H9 (cell line): ENCODE results near the gene THEMIS. TPM values are rescaled to one million over a fixed set of nuclear protein-coding genes. Genes with fewer than 3 reads are reported as not detected.

Experiments used
- DNase-seq: peaks from one replicate; pipeline ENCODE4 v3.0.0-alpha.2; 2017
- H2AFZ ChIP-seq: one replicate; pipeline ENCODE4 v1.6.1; 2013; ENCODE audit warnings: mild to moderate bottlenecking, low read length, control low read depth, moderate library complexity
- H2AK5ac ChIP-seq: 2 replicates; pipeline ENCODE4 v1.6.1; 2013; ENCODE audit warnings: low read length, control low read depth, mixed read lengths; ENCODE audit not compliant: insufficient read length
- H2BK120ac ChIP-seq: one replicate; pipeline ENCODE4 v1.6.1; 2013; ENCODE audit warnings: low read depth, mild to moderate bottlenecking, low read length, control low read depth, inconsistent platforms; ENCODE audit not compliant: poor library complexity, severe bottlenecking
- H2BK12ac ChIP-seq: 2 replicates; pipeline ENCODE4 v1.6.1; 2013; ENCODE audit warnings: low read length, control low read depth, mixed read lengths, low read depth; ENCODE audit not compliant: insufficient read length
- H2BK15ac ChIP-seq: 2 replicates; pipeline ENCODE4 v1.6.1; 2013; ENCODE audit warnings: low read depth, low read length, control low read depth
- H2BK20ac ChIP-seq: one replicate; pipeline ENCODE4 v1.6.1; 2013; ENCODE audit warnings: low read depth, mild to moderate bottlenecking, low read length, control low read depth, inconsistent platforms; ENCODE audit not compliant: poor library complexity, severe bottlenecking
- H2BK5ac ChIP-seq: 2 replicates; pipeline ENCODE4 v1.6.1; 2013; ENCODE audit warnings: low read length, control low read depth, mixed read lengths; ENCODE audit not compliant: insufficient read length
- H3K14ac ChIP-seq: 2 replicates; pipeline ENCODE4 v1.6.1; 2013; ENCODE audit warnings: low read length, control low read depth; ENCODE audit not compliant: insufficient read depth
- H3K18ac ChIP-seq: 2 replicates; pipeline ENCODE4 v1.6.1; 2013; ENCODE audit warnings: low read depth, mild to moderate bottlenecking, mixed read lengths, low read length, control low read depth; ENCODE audit not compliant: insufficient read length
- H3K23ac ChIP-seq: 2 replicates; pipeline ENCODE4 v1.6.1; 2013; ENCODE audit warnings: low read length, control low read depth, mixed read lengths, low read depth; ENCODE audit not compliant: insufficient read length
- H3K23me2 ChIP-seq: 2 replicates; pipeline ENCODE4 v1.6.1; 2013; ENCODE audit warnings: low read depth, mild to moderate bottlenecking, mixed read lengths, low read length, control low read depth; ENCODE audit not compliant: insufficient read length, poor library complexity, severe bottlenecking
- H3K27ac ChIP-seq: 2 replicates; pipeline ENCODE4 v1.5.1; 2013; ENCODE audit warnings: low read length, control low read depth, mixed read lengths, low read depth; ENCODE audit not compliant: insufficient read length
- H3K27me3 ChIP-seq: 2 replicates; pipeline ENCODE4 v1.6.1; 2013; ENCODE audit warnings: low read length, control low read depth, inconsistent platforms; ENCODE audit not compliant: insufficient read depth
- H3K4ac ChIP-seq: 2 replicates; pipeline ENCODE4 v1.6.1; 2013; ENCODE audit warnings: low read depth, mild to moderate bottlenecking, control low read depth, inconsistent platforms, low read length, moderate library complexity
- H3K4me1 ChIP-seq: 2 replicates; pipeline ENCODE4 v1.6.1; 2013; ENCODE audit warnings: low read length, control low read depth, inconsistent platforms; ENCODE audit not compliant: insufficient read depth
- H3K4me2 ChIP-seq: 2 replicates; pipeline ENCODE4 v1.6.1; 2013; ENCODE audit warnings: low read length, control low read depth, mixed read lengths; ENCODE audit not compliant: insufficient read length, insufficient read depth
- H3K56ac ChIP-seq: 2 replicates; pipeline ENCODE4 v1.6.1; 2013; ENCODE audit warnings: low read depth, mild to moderate bottlenecking, mixed read lengths, low read length, control low read depth; ENCODE audit not compliant: insufficient read length
- H3K79me1 ChIP-seq: 2 replicates; pipeline ENCODE4 v1.6.1; 2013; ENCODE audit warnings: low read depth, mild to moderate bottlenecking, moderate library complexity, low read length, control low read depth, inconsistent platforms; ENCODE audit not compliant: insufficient read depth, poor library complexity, severe bottlenecking
- H3K79me2 ChIP-seq: 2 replicates; pipeline ENCODE4 v1.6.1; 2013; ENCODE audit warnings: low read length, control low read depth, inconsistent platforms; ENCODE audit not compliant: insufficient read depth
- H3K9ac ChIP-seq: 2 replicates; pipeline ENCODE4 v1.6.1; 2013; ENCODE audit warnings: low read length, control low read depth, mixed read lengths; ENCODE audit not compliant: insufficient read length; ENCODE audit errors: extremely low read depth
- H3K9me3 ChIP-seq: one replicate; pipeline ENCODE4 v1.6.1; 2013; ENCODE audit warnings: low read depth, low read length, inconsistent platforms; ENCODE audit not compliant: control insufficient read depth
- H3T11ph ChIP-seq: one replicate; pipeline ENCODE4 v1.6.1; 2013; ENCODE audit warnings: mild to moderate bottlenecking, low read length, control low read depth, inconsistent platforms
- H4K20me1 ChIP-seq: one replicate; pipeline ENCODE4 v1.6.1; 2013; ENCODE audit not compliant: control insufficient read depth, insufficient read length, insufficient read depth
- H4K5ac ChIP-seq: 2 replicates; pipeline ENCODE4 v1.6.1; 2013; ENCODE audit warnings: low read depth, mild to moderate bottlenecking, mixed read lengths, low read length, control low read depth; ENCODE audit not compliant: insufficient read length
- H4K8ac ChIP-seq: replicated peaks from 2 replicates; pipeline ENCODE4 v1.6.1; 2013; ENCODE audit warnings: low read length, control low read depth, mixed read lengths, low read depth; ENCODE audit not compliant: insufficient read length
- H4K91ac ChIP-seq: 2 replicates; pipeline ENCODE4 v1.6.1; 2013; ENCODE audit warnings: low read depth, mild to moderate bottlenecking, moderate library complexity, mixed read lengths, low read length, control low read depth; ENCODE audit not compliant: insufficient read length
- H3K27ac Mint-ChIP-seq, 3 experiments: 2 replicates in 2 of 3; 3 replicates in 1 of 3; pipeline ENCODE4 v1.8.0; 2020 to 2021; ENCODE audit warnings: mixed read lengths in 3 of 3, mild to moderate bottlenecking in 1 of 3, moderate library complexity in 1 of 3
- H3K27me3 Mint-ChIP-seq: 2 replicates; pipeline ENCODE4 v1.8.0; 2021; ENCODE audit warnings: low read depth, mild to moderate bottlenecking, moderate library complexity, mixed read lengths
- H3K36me3 Mint-ChIP-seq, 3 experiments: 2 replicates in 2 of 3; 3 replicates in 1 of 3; pipeline ENCODE4 v1.8.0; 2020 to 2021; ENCODE audit warnings: low read depth in 3 of 3, mixed read lengths in 3 of 3; ENCODE audit not compliant: insufficient read depth in 1 of 3
- H3K4me1 Mint-ChIP-seq, 2 experiments: 2 replicates each; pipeline ENCODE4 v1.8.0; 2020; ENCODE audit warnings: mixed read lengths in 2 of 2
- H3K4me3 Mint-ChIP-seq, 2 experiments: 2 replicates in 1 of 2; 3 replicates in 1 of 2; pipeline ENCODE4 v1.8.0; 2020 to 2021; ENCODE audit warnings: mild to moderate bottlenecking in 2 of 2, mixed read lengths in 2 of 2, moderate library complexity in 1 of 2
- H3K9me3 Mint-ChIP-seq, 2 experiments: 2 replicates in 1 of 2; 3 replicates in 1 of 2; pipeline ENCODE4 v1.8.0; 2020; ENCODE audit warnings: mild to moderate bottlenecking in 2 of 2, mixed read lengths in 2 of 2, moderate library complexity in 1 of 2
- WGBS: extraction: QIAGEN DNeasy Blood & Tissue Kit; methylation state at CpG from one replicate; pipeline ENCODE4 v1.1.7; 2013; ENCODE audit warnings: missing lambda C conversion rate, low lambda C conversion rate, mixed read lengths; ENCODE audit not compliant: insufficient read length; ENCODE audit errors: extremely low coverage; 5-methylcytosine and 5-hydroxymethylcytosine counted together
- total RNA-seq: library from RNA; stranded (reverse); gene quantifications from 2 replicates; pipeline ENCODE4 v1.2.1, GENCODE V29; 2021
- TF ChIP-seq, protein P1 (sequence below): fragments of 200-600 bp; sonication (generic); conservative IDR thresholded peaks from 3 replicates; pipeline ENCODE4 v1.8.0; 2021; ENCODE audit warnings: antibody characterized with exemption, mild to moderate bottlenecking

Gene THEMIS
- total RNA-seq, 1 experiment from 2014 or later = not detected

DNA sequence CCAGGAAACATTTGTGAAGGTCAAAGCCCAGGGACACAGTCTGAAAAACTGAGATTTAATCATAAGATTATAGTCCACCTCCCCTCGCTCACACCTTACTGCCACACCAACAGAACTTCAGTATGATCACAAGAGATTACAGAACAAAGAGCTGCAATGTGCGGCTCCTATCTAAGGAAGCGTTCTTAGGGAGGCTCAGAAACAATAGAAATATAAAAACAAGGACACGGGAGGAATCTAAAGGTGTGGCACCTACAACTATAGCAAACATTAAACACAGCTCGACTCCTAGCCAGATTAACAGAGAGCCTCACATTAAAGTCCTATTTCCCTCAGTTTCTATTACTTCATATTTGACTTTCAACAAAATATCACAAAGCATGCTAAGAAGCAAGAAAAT is 40.4 kb upstream of the THEMIS start:
- Histone ChIP-seq H3K9ac (no peak overlapping the region), H3K14ac (no peak overlapping the region)
- WGBS = no CpG with 5 or more reads among the region's 5 CpGs

More for the DNA sequence above, 40.4 kb upstream of the THEMIS start:
- no peak overlapping the region for H3K27ac Mint-ChIP-seq
- H3K23me2 ChIP-seq = no peaks in the 10 kb centered on the region
- H3K4me2 ChIP-seq = no peak overlapping the region
- no peak overlapping the region for H2AFZ ChIP-seq
- no peak overlapping the region for H3K56ac ChIP-seq
- H3K79me1 ChIP-seq = no peaks in the 10 kb centered on the region
- no peaks in the 10 kb centered on the region for H3K27me3 Mint-ChIP-seq
- H3K27ac ChIP-seq = no peak overlapping the region
- H3K23ac ChIP-seq = no peak overlapping the region
- H3K4me3 Mint-ChIP-seq = no peak overlapping the region
- no peaks in the 10 kb centered on the region for H3K36me3 Mint-ChIP-seq
- no peak overlapping the region for H2BK5ac ChIP-seq
- TF ChIP-seq, protein P1, sequence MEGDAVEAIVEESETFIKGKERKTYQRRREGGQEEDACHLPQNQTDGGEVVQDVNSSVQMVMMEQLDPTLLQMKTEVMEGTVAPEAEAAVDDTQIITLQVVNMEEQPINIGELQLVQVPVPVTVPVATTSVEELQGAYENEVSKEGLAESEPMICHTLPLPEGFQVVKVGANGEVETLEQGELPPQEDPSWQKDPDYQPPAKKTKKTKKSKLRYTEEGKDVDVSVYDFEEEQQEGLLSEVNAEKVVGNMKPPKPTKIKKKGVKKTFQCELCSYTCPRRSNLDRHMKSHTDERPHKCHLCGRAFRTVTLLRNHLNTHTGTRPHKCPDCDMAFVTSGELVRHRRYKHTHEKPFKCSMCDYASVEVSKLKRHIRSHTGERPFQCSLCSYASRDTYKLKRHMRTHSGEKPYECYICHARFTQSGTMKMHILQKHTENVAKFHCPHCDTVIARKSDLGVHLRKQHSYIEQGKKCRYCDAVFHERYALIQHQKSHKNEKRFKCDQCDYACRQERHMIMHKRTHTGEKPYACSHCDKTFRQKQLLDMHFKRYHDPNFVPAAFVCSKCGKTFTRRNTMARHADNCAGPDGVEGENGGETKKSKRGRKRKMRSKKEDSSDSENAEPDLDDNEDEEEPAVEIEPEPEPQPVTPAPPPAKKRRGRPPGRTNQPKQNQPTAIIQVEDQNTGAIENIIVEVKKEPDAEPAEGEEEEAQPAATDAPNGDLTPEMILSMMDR = no peak
- no peaks in the 10 kb centered on the region for H3K4me1 ChIP-seq
- H2BK120ac ChIP-seq = no peak overlapping the region
- H3T11ph ChIP-seq = no peak overlapping the region
- no peak overlapping the region for H2BK12ac ChIP-seq
- H2AK5ac ChIP-seq = no peak overlapping the region
- 0 out of 4 replicates have a peak, but pooled peaks cover 0 to 2% of the 10 kb centered on the region in 2 experiments for H3K4me1 Mint-ChIP-seq
- H3K4ac ChIP-seq = no peak overlapping the region
- H3K9me3 Mint-ChIP-seq = no peaks in the 10 kb centered on the region
- H2BK15ac ChIP-seq = no peak overlapping the region
- no peak overlapping the region for H2BK20ac ChIP-seq
- H4K20me1 ChIP-seq = no peaks in the 10 kb centered on the region
- no peaks in the 10 kb centered on the region for H3K27me3 ChIP-seq
- H3K9me3 ChIP-seq = no peaks in the 10 kb centered on the region
- H3K79me2 ChIP-seq = no peaks in the 10 kb centered on the region
- DNase-seq = no peak
- H3K18ac ChIP-seq = no peak overlapping the region
- no peak overlapping the region for H4K5ac ChIP-seq
- H4K91ac ChIP-seq = no peak overlapping the region
- H4K8ac ChIP-seq = no peak overlapping the region
